ENCODE data around the gene GRM5.
"Not testable (repeated sequence)": the region's sequence is repeated elsewhere in the genome, so short reads cannot be mapped to it uniquely, and the experiment has no call there.

Gene GRM5

GRCh38 chr11:88482871-88483301 lies 582.9 kb downstream of the GRM5 start:
- DNase-seq = no peak

- no peak for DNase-seq
These were observed 585.6 kb downstream of the GRM5 start for GRCh38 chr11:88480223-88480622.

- DNase-seq = no peak
These were observed 587.5 kb downstream of the GRM5 start for GRCh38 chr11:88478136-88478815.

DNA sequence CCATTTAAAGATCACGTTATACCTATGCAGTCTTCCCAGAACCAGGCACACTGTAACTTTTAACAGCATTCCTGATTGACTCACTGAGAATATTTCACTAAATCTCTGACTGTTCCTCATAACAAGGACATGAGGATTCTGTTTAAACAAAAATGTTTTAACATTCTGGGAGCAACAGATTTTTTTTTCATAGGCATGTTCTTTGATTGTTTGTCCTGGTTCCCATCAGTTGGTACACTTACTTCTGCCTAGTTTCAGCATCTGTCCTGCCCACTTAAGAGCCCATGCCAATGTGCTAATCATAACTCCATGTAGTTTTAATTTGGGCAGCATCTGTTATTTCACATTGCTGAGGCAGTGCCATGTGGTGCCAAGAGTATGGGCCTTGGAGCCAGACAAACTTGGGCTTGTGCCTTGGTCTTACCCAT lies 589.8 kb downstream of the GRM5 start:
- DNase-seq = no peak

- DNase-seq = no peak
These were observed 591.1 kb downstream of the GRM5 start for GRCh38 chr11:88474655-88475054.

DNA sequence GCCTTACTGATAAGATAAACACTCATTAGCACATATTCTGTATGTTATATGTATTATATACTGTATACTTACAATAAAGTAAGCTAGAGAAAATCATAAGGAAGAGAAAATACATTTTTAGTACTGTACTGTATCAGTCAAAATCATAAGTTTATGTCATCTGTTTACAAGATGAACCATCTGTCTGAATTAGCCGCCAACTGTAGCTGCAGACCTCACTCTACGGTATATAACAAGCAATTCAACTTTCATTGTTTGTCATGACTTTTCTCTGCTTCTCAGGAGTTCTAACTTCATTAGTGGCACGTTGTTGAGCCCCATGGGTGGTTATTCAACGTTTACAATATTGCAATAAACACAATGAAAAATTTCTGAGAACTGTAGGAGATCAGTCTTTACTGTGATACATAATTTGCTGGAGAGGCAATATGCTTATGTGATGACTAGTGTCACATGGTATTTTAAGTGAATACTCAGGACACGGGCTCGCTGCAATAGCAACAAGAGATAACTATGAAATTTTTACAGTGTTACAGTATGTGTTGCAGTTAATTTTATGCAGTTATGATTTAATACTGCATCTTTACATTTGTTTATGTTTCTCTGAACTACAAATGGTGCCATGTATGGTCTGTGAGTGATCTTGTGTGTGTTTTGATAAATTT lies 596.1 kb downstream of the GRM5 start:
- DNase-seq = no peak

GRCh38 chr11:88464528-88464927 lies 601.3 kb downstream of the GRM5 start:
- no peak for DNase-seq

GRCh38 chr11:88463301-88463700 lies 602.5 kb downstream of the GRM5 start:
- not testable (repeated sequence) for DNase-seq

GRCh38 chr11:88458047-88458446 lies 607.7 kb downstream of the GRM5 start:
- DNase-seq = not testable (repeated sequence)

GRCh38 chr11:88455974-88456373 lies 609.8 kb downstream of the GRM5 start:
- no peak for DNase-seq

GRCh38 chr11:88454881-88455280 lies 610.9 kb downstream of the GRM5 start:
- no peak for DNase-seq

Measured in SHP77 treated with DMSO at 0.1 percent for 48 hours (cell line).